Measurements from ENCODE around the gene LMLN.
"Not testable (repeated sequence)": the region's sequence is repeated elsewhere in the genome, so short reads cannot be mapped to it uniquely, and the experiment has no call there.

The LMLN gene

DNA sequence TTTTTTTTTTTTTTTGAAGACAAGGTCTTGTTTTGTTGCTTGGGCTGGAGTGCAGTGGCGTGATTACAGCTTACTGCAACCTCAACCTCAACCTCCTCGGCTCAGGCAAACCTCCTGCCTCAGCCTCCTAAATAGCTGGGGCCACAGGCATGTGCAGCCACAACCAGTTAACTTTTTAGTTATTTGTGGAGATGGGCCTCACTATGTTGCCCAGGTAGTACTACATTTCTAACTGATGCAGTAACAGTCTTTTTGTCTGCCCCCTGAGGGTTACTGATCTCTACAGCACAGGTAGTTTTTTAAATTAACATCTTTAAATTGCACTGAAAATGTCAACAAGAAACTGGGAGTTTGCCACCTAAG, 3.4 kb upstream of the LMLN start:
- no peak for DNase-seq

DNA sequence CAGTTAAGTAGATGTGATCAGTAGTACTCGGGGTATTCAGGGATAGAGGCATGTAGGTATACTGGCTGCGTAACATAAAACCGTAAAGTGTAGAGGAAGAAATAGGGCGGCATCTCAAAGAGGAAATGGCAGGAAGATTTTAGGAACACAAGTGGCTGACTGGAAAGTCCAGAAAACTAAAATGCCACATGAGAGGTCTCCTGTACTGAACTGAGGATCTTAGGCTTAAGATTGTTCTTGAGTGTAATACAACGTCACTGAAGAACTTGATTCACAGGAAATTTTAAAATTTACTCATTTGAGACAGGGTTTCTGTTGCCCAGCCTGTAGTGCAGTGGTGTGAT, 2.3 kb upstream of the LMLN start:
- no peak for DNase-seq

DNA sequence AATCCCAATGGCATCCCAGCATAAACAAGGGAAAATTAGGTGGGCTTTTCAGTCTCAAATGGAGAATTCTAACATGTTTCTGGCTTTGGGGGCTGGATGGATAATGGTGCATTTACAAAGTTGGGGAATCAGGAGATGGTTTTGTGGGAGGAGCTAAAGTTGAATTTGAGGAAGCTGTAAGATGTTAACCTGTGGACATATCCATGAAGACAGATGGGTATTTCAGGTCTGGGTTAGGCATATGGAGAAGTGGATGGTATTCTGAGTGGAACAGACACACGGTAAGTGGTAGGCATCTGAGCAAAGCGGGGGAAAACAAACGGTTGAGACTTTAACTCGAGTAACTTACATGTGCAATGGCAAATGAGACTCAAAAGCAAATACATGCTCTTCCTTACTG, 1.7 kb upstream of the LMLN start:
- no peak for DNase-seq

DNA sequence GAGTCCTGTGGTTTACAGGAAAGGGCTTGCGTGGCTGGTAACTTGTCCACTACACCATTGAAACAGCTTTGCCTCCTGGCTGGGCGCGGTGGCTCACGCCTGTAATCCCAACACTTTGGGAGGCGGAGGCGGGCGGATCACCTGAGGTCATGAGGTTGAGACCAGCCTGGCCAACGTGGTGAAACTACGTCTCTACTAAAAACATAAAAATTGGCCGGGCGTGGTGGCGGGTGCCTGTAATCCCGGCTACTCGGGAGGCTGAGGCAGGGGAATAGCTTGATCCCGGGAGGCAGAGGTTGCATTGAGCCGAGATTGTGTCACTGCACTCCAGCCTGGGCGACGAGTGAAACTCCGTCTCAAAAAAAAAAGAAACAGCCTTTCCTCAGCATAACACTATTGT, 1.2 kb upstream of the LMLN start:
- DNase-seq = not testable (repeated sequence)

DNA sequence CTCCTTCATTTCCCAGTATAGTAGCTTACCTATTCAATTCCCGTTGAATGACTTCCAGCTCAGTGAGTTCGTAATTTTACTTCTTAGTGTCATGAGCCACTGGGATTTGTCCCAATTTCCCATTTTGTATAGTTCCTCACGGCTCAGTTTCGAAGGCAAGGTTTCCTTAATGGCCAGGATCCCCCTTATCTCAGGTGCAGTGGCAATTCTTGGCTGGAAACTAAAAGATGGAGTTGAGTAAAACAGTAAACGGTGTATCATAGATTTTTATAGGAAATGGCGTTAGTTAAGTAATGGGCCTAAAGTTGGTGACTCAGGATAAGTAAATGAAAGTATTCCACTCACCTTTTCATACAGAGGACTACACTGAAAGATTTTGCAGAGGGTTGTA, 522 bp upstream of the LMLN start:
- DNase-seq = peak; percentile 22

DNA sequence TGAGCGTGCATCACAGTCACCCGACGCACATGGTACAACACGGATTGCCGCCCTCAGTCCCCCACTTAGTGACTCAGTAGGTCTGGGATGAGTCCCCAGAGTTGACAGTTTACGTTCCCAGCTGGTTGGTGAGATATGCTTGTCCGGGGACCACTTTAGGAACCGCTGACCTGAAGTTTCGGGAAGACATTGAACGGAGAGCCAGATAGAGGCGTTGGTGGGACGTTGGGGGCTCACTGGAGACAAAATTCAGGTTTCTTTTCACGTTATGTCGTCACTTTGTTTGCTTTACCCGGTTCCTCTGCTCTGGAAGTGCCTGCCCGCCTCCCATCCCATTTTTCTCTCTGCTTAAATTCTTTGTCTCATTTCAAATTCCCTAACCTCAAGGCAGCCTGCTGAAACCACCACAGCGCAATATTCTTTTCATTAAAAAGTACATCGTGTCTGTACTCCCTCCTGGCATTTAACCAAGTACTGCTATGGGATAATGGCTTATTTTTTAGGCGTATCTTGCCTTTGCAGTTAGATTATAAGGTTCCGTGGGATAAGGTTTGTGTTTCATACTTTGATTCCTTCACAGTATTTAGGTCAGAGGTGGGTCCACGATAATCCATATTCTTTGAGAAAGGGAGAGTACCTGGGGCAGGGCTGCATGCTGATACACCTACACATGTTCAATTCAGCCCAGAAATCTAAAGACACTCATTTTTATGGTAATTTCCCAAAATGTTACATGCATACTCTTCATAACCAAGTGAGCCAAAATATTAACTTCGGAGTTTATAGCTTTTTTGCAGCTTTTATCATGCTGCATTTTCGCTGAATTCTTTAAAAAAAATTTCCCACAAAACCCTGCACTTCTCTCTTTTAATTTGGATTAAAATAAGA, 921 bp downstream of the LMLN start:
- DNase-seq = peak; percentile 55

DNA sequence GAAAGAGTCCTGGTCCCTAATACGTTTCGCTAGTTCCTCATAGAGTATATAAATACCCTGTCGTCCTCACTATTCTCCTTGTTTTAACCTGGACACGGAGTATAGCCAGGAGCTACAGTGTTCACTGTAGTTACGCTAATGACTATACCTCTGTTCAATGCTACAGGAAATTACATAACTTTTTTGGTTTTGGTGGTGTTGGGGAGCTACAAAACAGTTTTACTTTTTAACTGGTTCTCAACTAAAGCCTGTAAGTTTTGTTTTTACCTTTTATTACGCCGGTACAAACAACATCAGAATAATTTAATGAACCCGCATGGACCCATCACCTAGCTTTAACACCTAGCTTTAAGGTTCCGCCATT, 1.5 kb downstream of the LMLN start:
- no peak for DNase-seq

DNA sequence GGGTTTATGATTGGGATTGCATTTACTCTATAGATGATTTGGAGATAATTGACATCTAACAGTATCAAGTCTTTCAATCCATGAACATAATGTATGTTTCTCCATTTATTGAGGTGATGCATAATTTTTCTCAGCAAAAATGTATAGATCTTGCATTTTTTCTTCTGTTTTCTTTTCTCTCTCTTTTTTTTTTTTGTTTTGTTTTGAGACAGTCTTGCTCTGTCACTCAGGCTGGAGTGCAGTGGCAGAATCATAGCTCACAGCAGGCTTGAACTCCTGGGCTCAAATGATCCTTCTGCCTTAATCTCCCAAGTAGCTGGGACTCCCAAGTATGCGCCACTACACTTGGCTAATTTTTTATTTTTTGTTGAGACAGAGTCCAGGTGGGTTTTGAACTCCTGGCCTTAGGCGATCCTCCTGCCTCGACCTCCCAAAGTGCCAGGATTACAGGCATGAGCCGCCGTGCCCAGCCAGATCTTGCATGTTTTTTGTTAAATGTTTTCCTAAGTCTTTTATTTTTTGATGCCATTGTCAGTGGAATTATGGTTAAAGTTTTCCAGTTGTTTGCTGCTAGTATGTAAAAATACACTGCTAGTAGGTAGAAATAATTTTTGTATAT, 3.1 kb downstream of the LMLN start:
- no peak for DNase-seq

DNA sequence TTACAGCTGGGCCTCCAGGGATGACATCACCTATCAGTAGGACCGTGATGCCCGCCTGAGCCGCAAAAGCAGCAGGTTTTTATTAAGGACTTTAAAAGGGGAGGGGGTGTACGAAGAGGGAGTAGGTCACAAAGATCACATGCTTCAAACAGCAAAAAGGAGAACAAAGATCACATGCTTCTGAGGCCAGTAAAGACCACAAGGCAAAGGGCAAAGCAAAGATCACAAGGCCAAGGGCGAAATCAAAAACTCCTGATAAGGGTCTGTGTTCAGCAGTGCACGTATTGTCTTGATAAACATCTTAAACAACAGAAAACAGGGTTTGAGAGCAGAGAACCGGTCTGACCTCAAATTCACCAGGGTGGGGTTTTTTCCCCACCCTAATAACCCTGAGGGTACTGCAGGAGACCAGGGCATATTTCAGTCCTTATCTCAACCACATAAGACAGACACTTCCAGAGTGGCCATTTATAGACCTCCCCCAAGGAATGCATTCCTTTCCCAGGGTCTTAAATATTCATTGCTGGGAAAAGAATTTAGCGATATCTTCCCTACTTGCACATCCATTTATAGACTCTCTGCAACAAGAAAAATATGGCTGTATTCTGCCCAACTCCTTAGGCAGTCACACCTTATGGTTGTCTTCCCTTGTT, 7.4 kb downstream of the LMLN start:
- not testable (repeated sequence) for DNase-seq

DNA sequence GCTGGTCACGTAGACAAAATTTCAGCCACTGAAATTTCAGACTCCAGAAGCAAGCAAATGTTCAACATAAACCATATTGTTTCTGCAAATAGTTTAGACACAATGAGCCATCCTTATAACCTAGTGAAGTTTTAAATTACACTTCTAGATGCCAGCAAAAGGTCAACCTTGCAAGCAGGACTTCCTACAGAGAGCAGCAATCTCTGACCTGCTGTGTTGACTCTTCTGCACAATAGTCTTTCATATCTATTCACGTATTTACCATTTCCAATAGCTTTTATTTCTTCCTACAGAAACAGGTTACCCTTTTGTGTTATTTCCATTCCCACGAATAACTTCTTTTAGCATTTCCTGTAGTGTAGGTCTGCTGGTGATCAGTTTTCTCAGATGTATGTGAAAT, 10.6 kb downstream of the LMLN start:
- DNase-seq = no peak

DNA sequence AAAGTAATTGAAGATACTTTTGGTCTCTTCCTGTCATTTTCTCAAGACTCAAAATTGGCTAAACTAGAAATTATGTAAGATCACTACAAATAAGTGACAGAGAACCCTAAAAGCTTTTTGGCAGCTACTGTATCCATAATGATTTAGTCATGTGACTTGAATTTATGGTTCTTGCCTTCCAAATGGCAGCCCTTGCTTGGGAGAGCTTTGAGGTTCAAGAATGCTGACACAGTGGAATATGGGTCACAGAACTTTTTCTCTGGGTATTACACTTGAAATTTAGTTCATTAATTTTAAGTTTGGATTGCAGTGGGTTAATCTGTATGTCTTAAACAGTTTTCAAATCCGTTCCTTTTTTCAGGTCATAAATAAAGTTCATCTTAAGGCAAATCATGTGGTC, 14.0 kb downstream of the LMLN start:
- DNase-seq = no peak

DNA sequence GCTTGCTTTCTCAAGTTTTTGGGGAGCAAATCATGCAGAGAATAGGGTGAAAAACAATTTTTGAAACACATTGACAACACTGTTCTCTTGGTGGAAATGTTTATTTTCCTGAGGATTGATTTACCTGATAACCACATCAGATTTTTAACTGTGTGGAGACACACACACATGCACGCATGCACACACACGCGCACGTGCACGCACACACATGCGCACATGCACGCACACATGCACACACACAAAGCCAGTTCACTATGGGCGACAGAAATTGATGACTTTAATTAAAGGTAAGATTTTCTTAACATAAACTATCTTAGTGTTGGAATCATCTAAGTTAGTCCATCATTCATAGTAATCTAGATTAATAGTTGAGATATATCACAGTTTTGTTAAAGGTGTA, 15.3 kb downstream of the LMLN start:
- DNase-seq = no peak

DNA sequence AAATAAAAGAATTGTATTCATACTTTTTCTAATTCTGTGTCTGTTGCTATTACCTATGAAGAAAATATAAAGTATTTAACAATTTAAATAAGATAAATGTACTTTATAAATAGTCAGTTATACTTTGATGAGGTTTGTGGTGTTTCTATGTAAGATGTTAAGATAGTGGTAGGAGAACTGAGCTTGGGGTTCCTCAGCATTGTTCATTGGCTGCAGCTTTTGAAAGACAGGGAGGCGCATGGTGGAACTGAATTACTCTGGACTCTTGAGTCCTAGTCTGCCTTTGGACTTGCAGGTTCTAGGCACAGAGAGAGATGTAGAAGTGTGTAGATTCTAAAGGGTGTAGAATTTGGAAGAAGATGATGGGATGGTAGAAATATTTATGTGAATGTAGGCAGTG, 23.1 kb downstream of the LMLN start:
- no peak for DNase-seq

DNA sequence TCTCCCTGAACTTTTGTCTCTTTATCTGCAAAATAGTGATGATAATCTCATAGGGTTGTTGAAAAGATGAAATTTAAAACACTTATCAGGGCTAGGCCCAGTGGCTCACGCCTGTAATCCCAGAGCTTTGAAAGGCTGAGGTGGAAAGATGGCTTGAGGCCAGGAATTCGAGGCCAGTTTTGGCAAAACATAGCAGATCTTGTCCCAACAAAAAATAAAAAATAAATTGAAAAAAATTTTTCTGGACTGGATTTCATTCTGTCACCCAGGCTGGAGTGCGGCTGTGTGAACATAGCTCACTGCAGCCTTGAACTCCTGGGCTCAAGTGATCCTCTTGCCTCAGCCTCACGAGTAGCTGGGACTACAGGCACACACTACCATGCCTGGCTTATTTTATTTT, 29.6 kb downstream of the LMLN start:
- DNase-seq = no peak

DNA sequence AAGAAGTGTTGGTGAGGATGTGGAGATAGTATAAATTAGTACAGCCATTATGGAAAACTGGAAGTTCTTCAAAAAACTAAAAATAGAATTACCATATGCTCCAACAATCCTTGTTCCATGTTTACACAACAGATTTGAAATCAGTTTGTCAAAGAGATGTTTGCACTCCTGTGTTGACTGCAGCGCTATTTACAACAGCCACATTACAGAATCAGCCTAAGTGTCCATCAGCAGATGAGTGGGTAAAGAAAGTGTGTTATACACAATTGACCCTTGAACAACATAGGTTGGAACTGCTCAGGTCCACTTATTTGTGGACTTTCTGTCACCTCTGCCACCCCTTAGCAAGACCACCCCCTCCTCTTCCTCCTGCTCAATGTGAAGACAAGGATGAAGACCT, 34.7 kb downstream of the LMLN start:
- DNase-seq = no peak

DNA sequence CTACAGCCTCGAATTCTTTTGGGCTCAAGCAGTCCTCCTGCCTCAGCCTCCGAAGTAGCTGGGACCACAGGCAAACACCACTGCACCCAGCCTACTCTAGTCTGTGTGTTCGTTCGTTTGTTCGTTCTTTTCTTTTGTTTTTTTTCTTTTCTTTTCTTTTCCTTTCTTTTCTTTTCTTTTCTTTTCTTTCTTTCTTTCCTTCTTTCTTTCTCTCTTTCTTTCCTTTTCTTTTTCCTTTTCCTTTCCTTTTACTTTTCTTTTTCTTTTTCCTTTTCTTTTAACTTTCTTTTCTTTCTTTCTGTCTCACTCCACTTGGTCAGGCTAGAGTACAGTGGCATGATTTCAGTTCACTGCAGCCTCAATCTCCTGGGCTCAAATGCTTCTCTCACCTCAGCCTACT, 36.8 kb downstream of the LMLN start:
- DNase-seq = no peak

DNA sequence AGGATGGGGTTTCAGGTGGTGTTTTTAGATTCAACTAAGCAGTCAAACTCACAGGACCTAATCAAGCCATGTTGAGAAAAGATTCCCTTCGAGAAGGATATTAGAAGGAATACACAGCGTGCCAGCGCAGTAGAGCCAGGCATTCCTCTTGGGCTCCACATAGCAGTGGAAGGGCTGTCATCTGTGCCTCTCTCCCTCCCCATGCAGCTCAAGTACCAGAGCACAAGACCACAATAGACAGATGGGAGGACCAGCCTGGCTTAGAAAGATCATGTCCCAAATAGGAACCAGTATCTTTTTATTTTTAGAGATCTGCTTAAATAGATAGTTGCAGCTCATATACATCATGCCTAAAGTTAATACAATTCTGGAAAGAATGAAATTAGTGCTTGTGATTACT, 37.9 kb downstream of the LMLN start:
- no peak for DNase-seq

DNA sequence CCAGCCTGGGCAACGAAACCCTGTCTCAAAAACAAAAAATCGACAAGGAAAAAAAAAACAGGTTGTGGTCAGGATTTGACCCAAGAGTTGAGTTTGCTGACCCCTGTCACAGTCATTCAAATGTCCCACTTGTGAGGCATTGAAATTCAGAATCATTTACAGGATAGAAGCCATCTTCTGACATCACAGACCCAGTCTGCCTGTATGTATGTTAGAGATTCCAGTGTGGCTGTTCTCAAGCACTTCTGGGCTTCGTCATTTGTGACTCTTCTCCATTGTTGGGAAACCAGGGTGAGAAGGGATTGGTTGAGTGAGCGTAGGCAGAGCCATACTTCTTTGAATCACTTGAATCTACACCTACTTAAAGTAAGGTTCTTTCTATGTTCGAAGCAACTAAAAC, 57.1 kb downstream of the LMLN start:
- no peak for DNase-seq

DNA sequence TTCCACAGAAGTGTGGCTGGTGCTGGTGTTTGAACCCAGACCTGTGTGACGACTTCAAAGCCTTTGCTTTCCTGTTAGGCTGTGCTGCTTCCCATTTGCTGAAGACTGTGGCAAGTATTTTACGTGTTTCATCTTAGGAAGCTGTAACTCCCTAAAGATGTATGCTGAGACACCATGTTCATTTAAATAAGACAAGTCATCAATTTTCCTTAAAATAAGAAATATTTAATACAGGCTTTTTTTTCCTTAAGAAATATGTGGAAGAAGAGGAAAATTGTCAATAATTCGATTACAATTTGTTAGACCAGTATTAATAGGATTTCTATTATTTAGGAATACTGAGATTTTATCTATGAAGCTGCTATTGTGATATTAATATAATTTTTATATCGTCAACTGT, 58.4 kb downstream of the LMLN start:
- no peak for DNase-seq

DNA sequence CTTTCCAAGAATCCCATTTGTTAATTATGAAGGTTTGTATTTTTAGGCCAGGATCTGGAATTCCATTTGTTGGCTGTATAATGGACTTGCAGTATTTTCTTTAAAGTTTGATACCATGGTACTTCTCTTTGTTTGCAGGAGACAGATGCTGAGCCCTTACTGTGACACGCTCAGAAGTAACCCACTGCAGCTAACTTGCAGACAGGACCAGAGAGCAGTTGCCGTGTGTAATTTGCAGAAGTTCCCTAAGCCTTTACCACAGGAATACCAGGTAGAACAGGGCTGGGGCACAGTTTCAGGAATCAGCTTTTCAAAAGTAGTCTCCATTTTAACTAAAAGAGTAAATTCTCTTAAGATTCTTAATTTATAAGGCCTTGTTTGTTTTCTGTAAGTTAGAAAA, 59.1 kb downstream of the LMLN start:
- DNase-seq = no peak

DNA sequence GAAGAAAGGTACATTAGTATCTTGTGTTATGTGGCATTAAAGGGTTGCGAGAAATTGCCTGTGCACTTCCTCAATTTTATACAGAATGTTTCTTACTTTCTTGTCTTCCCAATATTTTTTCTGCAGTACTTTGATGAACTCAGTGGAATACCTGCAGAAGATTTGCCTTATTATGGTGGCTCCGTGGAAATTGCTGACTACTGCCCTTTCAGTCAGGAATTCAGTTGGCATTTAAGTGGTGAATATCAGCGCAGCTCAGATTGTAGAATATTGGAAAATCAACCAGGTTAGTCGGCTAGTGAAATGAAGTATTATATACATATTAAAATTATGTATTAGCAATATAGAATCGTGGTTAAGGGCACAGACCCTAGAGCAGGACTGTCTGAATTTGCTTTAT, 61.3 kb downstream of the LMLN start:
- DNase-seq = no peak

DNA sequence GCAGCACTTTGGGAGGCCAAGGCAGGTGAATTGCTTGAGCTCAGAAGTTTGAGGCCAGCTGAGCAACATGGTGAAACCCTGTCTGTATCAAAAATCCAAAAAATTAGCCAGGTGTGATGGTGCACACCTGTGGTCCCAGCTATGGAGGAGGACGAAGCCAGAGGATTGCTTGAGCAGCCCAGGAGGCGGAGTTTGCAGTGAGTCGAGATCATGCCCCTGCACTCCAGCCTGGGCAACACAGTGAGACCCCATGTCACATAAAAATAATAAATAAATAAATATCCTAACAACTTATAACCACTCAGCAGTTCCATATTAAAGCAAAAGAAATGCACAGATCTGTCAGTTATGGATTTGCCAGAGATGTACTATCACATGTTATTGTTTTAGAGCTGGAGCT, 62.6 kb downstream of the LMLN start:
- DNase-seq = no peak

DNA sequence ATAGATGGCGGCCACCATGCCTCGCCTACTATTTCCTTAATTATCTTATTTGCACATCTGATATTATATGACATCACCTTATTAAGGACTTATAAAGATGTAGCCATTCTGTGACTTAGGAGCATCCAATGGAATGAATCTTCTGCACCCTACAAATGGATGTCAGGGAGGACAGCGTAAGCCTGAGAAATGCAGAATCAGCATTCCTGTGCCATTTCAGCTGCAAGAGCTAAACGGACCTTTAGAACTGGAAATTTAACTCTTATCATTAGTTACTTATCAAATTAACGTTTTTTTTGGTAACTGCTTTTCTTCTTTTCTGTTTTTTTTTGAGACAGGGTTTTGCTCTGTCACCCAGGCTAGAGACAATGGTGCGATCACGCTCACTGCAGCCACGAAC, 65.6 kb downstream of the LMLN start:
- no peak for DNase-seq

DNA sequence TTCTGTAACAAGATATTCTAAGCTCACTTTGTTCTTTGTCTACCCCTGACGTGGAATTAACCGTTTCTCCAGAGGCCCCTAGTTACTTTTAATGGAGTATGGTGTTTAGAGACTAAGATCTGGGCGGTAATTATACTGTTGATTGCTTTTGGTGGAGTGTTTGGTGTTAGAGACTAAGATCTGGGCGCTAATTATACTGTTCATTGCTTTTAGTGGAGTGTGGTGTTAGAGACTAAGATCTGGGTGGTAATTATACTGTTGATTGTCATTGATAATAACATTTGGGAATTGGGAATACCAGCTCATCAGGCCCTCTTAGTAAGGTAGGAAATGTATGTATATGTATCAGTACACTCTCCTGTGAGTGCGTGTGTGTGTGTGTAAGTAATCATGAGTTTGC, 66.6 kb downstream of the LMLN start:
- no peak for DNase-seq

Measured in activated CD4-positive, alpha-beta T cell treated with anti-CD3 and anti-CD28 coated beads, Interleukin-2, Interleukin-6, amounts not matched to agents 100 ng/mL and 50 ng/mL, durations not matched to agents 16 hours and 8 hours (primary cell).